ENCODE results near the gene YPEL4.

YPEL4 gene

GRCh38 chr11:57650739-57651090 lies 1.0 kb upstream of the YPEL4 start:
- Histone ChIP-seq H3K27me3 (ENCODE audit: insufficient read depth, low read length) (0 out of 2 replicates have a peak, but pooled peaks cover 2% of the 10 kb centered on the region), H3K4me1 (ENCODE audit: insufficient read depth, low read length) (peaks cover 52% of the 10 kb centered on the region), H3K4me3 (ENCODE audit: low read length) (peak overlapping the region; percentile 49; the same call in 1 of the 2 replicates), H3K9me3 (ENCODE audit: insufficient read depth, low read depth, low read length) (no peaks in the 10 kb centered on the region), H3K36me3 (ENCODE audit: insufficient read depth, low read length) (peaks cover 4% of the 10 kb centered on the region; the same call in 1 of the 2 replicates), H3K9ac (ENCODE audit: low read depth, low read length) (no peak overlapping the region; the same call in 1 of the 2 replicates), H3K27ac (ENCODE audit: low read depth, low read length) (no peak overlapping the region; the same call in 1 of the 2 replicates)
- whole genome bisulfite sequencing = 76% methylated on average over 5 of the region's 5 CpGs

GRCh38 chr11:57648801-57649735 lies 644 bp downstream of the YPEL4 start:
- under 1% methylated on average over 23 of the region's 23 CpGs for WGBS
- Histone ChIP-seq H3K9ac (ENCODE audit: low read depth, low read length) (peak overlapping the region; percentile 63), H3K9me3 (ENCODE audit: insufficient read depth, low read depth, low read length) (no peaks in the 10 kb centered on the region), H3K27me3 (ENCODE audit: insufficient read depth, low read length) (0 out of 2 replicates have a peak, but pooled peaks cover 2% of the 10 kb centered on the region), H3K27ac (ENCODE audit: low read depth, low read length) (peak overlapping the region; percentile 71; the same call in 1 of the 2 replicates), H3K4me3 (ENCODE audit: low read length) (peak overlapping the region; percentile 55), H3K36me3 (ENCODE audit: insufficient read depth, low read length) (peaks cover 4% of the 10 kb centered on the region; the same call in 1 of the 2 replicates), H3K4me1 (ENCODE audit: insufficient read depth, low read length) (peaks cover 65% of the 10 kb centered on the region)

GRCh38 chr11:57647960-57648800 lies 1.5 kb downstream of the YPEL4 start:
- peaks cover 13% of the 10 kb centered on the region for H3K36me3 ChIP-seq (ENCODE audit: insufficient read depth, low read length)
- H3K27me3 ChIP-seq (ENCODE audit: insufficient read depth, low read length) = 0 out of 2 replicates have a peak, but pooled peaks cover 2% of the 10 kb centered on the region
- no peaks in the 10 kb centered on the region for H3K9me3 ChIP-seq (ENCODE audit: insufficient read depth, low read depth, low read length)
- peak overlapping the region; percentile 71; the same call in 1 of the 2 replicates for H3K27ac ChIP-seq (ENCODE audit: low read depth, low read length)
- peak overlapping the region; percentile 63 for H3K9ac ChIP-seq (ENCODE audit: low read depth, low read length)
- peak overlapping the region; percentile 55 for H3K4me3 ChIP-seq (ENCODE audit: low read length)
- peaks cover 67% of the 10 kb centered on the region for H3K4me1 ChIP-seq (ENCODE audit: insufficient read depth, low read length)
- 5% methylated on average over 13 of the region's 13 CpGs for WGBS

GRCh38 chr11:57647372-57647771 lies 2.3 kb downstream of the YPEL4 start:
- H3K27ac ChIP-seq (ENCODE audit: low read depth, low read length) = peak overlapping the region; percentile 70; the same call in 1 of the 2 replicates
- H3K27me3 ChIP-seq (ENCODE audit: insufficient read depth, low read length) = no peaks in the 10 kb centered on the region
- H3K9ac ChIP-seq (ENCODE audit: low read depth, low read length) = peak overlapping the region; percentile 63
- H3K9me3 ChIP-seq (ENCODE audit: insufficient read depth, low read depth, low read length) = no peaks in the 10 kb centered on the region
- peak overlapping the region; percentile 55 for H3K4me3 ChIP-seq (ENCODE audit: low read length)
- H3K4me1 ChIP-seq (ENCODE audit: insufficient read depth, low read length) = peaks cover 63% of the 10 kb centered on the region
- WGBS = 2% methylated on average over 10 of the region's 10 CpGs
- peaks cover 19% of the 10 kb centered on the region for H3K36me3 ChIP-seq (ENCODE audit: insufficient read depth, low read length)

- Histone ChIP-seq H3K9ac (ENCODE audit: low read depth, low read length) (peak overlapping the region; percentile 63), H3K9me3 (ENCODE audit: insufficient read depth, low read depth, low read length) (no peaks in the 10 kb centered on the region), H3K36me3 (ENCODE audit: insufficient read depth, low read length) (peaks cover 22% of the 10 kb centered on the region), H3K27me3 (ENCODE audit: insufficient read depth, low read length) (no peaks in the 10 kb centered on the region), H3K27ac (ENCODE audit: low read depth, low read length) (peak overlapping the region; percentile 70), H3K4me3 (ENCODE audit: low read length) (peak overlapping the region; percentile 55), H3K4me1 (ENCODE audit: insufficient read depth, low read length) (peaks cover 64% of the 10 kb centered on the region)
- 7% methylated on average over 23 of the region's 23 CpGs for WGBS
Measured at GRCh38 chr11:57646799-57647303, 2.9 kb downstream of the YPEL4 start.

GRCh38 chr11:57646194-57646798 lies 3.4 kb downstream of the YPEL4 start:
- WGBS = 48% methylated on average over 10 of the region's 10 CpGs
- Histone ChIP-seq H3K27me3 (ENCODE audit: insufficient read depth, low read length) (no peaks in the 10 kb centered on the region), H3K36me3 (ENCODE audit: insufficient read depth, low read length) (peaks cover 28% of the 10 kb centered on the region), H3K4me1 (ENCODE audit: insufficient read depth, low read length) (peaks cover 69% of the 10 kb centered on the region), H3K4me3 (ENCODE audit: low read length) (peak overlapping the region; percentile 55; the same call in 1 of the 2 replicates), H3K27ac (ENCODE audit: low read depth, low read length) (peak overlapping the region; percentile 70; the same call in 1 of the 2 replicates), H3K9me3 (ENCODE audit: insufficient read depth, low read depth, low read length) (no peaks in the 10 kb centered on the region), H3K9ac (ENCODE audit: low read depth, low read length) (peak overlapping the region; percentile 63; the same call in 1 of the 2 replicates)

- H3K36me3 ChIP-seq (ENCODE audit: insufficient read depth, low read length) = peaks cover 34% of the 10 kb centered on the region
- H3K9ac ChIP-seq (ENCODE audit: low read depth, low read length) = peak overlapping the region; percentile 18; the same call in 1 of the 2 replicates
- no peaks in the 10 kb centered on the region for H3K9me3 ChIP-seq (ENCODE audit: insufficient read depth, low read depth, low read length)
- H3K4me1 ChIP-seq (ENCODE audit: insufficient read depth, low read length) = peaks cover 70% of the 10 kb centered on the region
- H3K27ac ChIP-seq (ENCODE audit: low read depth, low read length) = peak overlapping the region; percentile 70; the same call in 1 of the 2 replicates
- no peak overlapping the region for H3K4me3 ChIP-seq (ENCODE audit: low read length)
- H3K27me3 ChIP-seq (ENCODE audit: insufficient read depth, low read length) = no peaks in the 10 kb centered on the region
- 47% methylated on average over 5 of the region's 5 CpGs for WGBS
Measured at GRCh38 chr11:57645689-57646085, 4.0 kb downstream of the YPEL4 start.

- Histone ChIP-seq H3K27ac (ENCODE audit: low read depth, low read length) (peak overlapping the region; percentile 70; the same call in 1 of the 2 replicates), H3K36me3 (ENCODE audit: insufficient read depth, low read length) (peaks cover 41% of the 10 kb centered on the region), H3K27me3 (ENCODE audit: insufficient read depth, low read length) (no peaks in the 10 kb centered on the region), H3K9me3 (ENCODE audit: insufficient read depth, low read depth, low read length) (no peaks in the 10 kb centered on the region), H3K4me1 (ENCODE audit: insufficient read depth, low read length) (peaks cover 70% of the 10 kb centered on the region), H3K4me3 (ENCODE audit: low read length) (no peak overlapping the region), H3K9ac (ENCODE audit: low read depth, low read length) (peak overlapping the region; percentile 5; the same call in 1 of the 2 replicates)
- 35% methylated on average over 17 of the region's 17 CpGs for WGBS
Measured at GRCh38 chr11:57644748-57645688, 4.7 kb downstream of the YPEL4 start.

GRCh38 chr11:57643802-57644201 lies 5.9 kb downstream of the YPEL4 start:
- Histone ChIP-seq H3K27ac (ENCODE audit: low read depth, low read length) (no peak overlapping the region), H3K36me3 (ENCODE audit: insufficient read depth, low read length) (peaks cover 45% of the 10 kb centered on the region), H3K9ac (ENCODE audit: low read depth, low read length) (no peak overlapping the region), H3K4me3 (ENCODE audit: low read length) (no peak overlapping the region), H3K9me3 (ENCODE audit: insufficient read depth, low read depth, low read length) (no peaks in the 10 kb centered on the region), H3K27me3 (ENCODE audit: insufficient read depth, low read length) (no peaks in the 10 kb centered on the region), H3K4me1 (ENCODE audit: insufficient read depth, low read length) (peaks cover 68% of the 10 kb centered on the region)
- WGBS = 88% methylated on average over 3 of the region's 3 CpGs

Measured in HUES64 (cell line).